GM10266 (cell line): ENCODE measurements around the gene PTTG1IP.

ENCODE experiments used
- DNase-seq: peaks from one replicate; pipeline ENCODE4 v3.0.0; 2012; ENCODE audit errors: extremely low spot score
- TF ChIP-seq, protein P1 (sequence below): IDR thresholded peaks from 2 replicates; pipeline ENCODE4 v1.5.1; 2012; ENCODE audit warnings: mild to moderate bottlenecking, low read depth; ENCODE audit not compliant: control insufficient read depth, insufficient read depth; ENCODE audit errors: missing control alignments

Gene PTTG1IP

DNA sequence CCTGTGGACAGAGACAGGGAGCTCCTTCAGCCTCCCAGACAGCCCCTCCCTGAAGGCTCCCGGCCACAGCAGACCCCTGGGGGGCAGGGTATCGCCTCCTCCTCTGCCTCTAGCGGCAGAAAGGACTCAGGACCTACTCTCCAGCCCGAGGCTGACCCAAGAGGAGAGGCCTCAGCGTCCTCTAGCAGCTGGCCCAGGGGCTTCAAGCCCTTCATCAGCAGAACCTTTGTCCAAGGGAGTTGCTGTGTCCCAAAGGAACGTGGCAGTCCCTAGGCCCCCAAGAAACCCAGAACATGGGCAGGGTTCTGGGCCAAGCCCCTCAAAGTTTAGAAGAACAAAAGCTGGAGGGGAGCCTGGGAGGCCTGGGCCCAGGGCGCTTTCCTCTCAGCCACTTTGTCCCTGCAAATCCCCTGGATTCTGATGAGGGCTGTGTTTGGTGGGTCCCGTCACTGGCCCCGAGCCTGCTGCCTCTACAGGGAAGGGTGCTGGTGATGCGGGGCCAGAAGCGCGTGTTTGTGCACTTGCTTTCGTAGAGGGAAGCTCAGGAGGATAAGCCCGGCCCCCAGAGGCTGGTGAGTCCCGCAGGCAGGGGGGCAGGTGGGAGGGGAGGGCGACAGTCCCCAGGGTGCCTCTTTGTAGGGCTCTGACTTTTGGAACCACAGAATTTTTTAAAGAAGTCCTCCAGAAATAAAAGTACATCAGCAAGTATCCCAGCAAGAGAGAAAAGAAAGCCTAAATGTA lies 33.9 kb upstream of the PTTG1IP start:
- no peak for DNase-seq
- TF ChIP-seq, protein P1, sequence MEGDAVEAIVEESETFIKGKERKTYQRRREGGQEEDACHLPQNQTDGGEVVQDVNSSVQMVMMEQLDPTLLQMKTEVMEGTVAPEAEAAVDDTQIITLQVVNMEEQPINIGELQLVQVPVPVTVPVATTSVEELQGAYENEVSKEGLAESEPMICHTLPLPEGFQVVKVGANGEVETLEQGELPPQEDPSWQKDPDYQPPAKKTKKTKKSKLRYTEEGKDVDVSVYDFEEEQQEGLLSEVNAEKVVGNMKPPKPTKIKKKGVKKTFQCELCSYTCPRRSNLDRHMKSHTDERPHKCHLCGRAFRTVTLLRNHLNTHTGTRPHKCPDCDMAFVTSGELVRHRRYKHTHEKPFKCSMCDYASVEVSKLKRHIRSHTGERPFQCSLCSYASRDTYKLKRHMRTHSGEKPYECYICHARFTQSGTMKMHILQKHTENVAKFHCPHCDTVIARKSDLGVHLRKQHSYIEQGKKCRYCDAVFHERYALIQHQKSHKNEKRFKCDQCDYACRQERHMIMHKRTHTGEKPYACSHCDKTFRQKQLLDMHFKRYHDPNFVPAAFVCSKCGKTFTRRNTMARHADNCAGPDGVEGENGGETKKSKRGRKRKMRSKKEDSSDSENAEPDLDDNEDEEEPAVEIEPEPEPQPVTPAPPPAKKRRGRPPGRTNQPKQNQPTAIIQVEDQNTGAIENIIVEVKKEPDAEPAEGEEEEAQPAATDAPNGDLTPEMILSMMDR, result no peak

DNA sequence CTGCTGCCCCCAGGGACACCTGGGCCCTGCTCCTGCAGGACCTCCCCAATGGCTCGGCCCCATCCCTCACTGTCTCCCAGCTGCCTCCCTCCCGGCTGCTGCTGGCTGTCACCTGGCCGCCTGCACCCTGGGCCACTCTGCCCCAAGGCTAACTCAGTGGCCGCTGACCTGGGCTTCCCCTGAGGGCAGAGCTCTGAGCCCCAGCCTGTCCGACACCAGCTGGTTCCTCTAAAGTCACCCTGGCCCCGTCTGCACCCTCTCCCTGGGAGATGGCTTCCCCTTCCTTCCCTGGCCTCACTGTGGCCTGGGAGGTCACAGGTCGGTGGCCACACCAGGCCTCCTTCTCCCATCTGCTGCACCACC lies 32.2 kb upstream of the PTTG1IP start:
- no peak for DNase-seq

DNA sequence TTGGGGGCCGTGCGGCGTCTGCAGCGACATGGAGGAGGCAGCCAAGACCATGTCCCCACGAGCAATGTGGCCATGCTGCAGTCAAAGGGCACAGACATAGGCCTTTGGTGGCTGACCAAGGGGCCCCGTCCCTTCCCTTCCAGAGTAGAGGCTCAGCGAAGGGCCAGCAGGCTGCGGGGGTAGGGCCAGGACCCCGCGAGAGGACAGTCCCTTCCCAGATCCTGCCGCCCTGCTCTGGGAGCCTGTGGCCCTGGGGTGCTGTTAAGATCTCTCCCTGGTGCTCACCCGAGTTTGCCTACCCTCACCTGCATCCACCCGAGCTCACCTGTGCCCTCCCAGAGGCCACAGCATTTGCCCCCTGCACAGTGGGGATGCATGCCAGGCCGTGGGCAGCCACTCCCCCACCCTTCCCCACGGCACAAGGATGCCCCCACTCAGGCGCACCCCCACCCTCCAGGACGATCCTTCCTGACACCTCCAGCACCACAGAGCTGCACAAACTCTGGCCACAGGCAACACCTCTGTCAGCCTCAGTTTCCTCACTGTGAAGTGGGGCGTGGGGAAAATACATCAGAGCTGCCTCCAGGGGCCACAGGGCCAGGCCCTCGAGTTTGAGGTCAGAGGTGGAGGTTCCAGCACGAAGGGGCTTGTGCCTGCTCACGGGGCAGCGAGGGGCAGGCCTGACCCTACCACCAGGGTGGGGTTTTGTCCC lies 31.7 kb upstream of the PTTG1IP start:
- DNase-seq, result no peak
- TF ChIP-seq, protein P1, result no peak

More for the DNA sequence above, 32.2 kb upstream of the PTTG1IP start:
- TF ChIP-seq, protein P1, result no peak

DNA sequence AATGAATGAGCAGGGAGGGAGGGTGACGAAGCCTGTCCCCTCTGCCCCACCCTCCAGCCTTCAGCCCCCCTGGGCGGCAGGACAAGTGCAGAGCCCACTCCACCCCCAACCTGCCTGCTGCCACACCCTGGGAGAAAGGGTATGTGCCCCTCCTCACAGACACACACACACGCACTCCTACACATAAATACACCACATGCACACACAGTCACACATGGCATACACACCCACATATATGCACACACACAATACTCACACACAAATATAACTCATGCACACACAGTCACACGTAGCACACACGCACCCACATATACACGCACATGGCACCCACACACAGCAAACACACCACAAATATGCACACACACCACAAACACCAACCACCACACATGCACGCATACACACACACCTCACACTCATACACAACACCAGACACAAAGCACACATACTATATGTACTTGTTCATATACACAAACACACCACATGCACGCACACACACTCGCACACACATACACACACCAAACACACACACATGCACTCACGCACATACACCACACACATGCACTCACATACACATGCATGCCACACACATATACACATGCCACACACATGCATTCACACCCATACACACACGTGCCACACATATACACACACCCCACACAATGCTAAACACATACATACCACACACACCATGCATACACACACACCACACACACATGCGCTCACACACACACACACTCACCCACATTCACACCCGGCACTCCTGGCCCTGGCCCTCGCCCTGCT lies 30.8 kb upstream of the PTTG1IP start:
- TF ChIP-seq, protein P1, result no peak
- no peak for DNase-seq

DNA sequence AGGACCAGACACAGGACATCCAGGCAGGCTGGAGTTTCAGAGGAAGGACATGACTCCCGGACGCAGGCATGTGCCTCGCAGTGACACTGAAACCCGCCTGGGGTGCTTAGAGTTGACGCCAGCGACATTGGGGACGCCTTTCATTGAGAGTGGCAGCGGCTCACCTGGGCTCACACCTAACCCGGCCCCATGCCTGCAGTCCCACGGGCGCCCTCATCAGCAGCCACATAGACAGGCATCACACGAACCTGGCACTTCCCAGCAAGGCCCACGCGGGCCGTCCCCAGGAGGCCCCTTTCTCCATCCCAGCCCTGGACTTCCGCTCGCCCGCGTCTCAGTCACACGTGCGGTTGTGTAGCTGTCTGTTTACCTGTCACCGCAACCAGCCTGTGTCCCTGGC lies 30.2 kb upstream of the PTTG1IP start:
- DNase-seq, result no peak
- TF ChIP-seq, protein P1, result no peak

DNA sequence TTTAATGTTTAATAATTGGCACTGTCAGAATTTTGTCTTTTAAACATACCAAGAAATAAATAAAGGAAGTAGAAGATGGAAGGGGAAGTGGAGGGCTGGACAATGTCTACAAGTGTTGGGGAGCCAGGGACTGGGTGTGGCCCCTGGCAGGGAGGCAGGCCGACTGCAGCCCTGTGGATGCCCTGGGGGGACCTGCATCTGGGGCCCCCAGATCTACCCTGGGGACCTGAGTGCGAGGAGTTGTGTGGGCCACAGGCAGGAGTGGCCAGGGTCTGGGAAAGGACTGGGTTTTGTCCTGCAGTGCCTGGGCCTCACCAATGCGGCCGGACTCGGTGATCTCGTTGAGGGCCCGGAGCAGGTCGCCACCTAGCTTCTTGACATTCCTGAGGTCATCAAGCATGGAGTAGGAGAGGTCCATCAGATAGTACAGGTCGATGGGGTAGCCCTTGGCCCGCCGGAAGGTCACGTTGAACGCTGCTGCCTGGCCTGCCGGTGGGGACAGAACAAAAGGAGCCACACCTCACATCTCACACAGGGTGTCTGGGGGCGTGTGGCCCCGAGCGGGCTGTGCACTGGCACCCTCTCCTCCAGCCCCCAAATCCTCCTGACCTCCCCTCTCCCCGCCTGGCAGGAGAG lies 29.7 kb upstream of the PTTG1IP start:
- DNase-seq, result no peak
- TF ChIP-seq, protein P1, result no peak
